22Rv1 (cell line): ENCODE measurements around the gene P2RY14.

Experiments used
- H3K27ac ChIP-seq: fragments of 450-650 bp; 2 replicates; pipeline ENCODE4 v1.5.1; 2017
- ZFX ChIP-seq: fragments of 450-650 bp; IDR thresholded peaks from 2 replicates; pipeline ENCODE4 v1.6.1; 2017; ENCODE audit warnings: antibody characterized with exemption, borderline replicate concordance
- TF ChIP-seq, protein P1 (sequence below): fragments of 450-650 bp; IDR thresholded peaks from 2 replicates; pipeline ENCODE4 v1.5.1; 2017; ENCODE audit warnings: mild to moderate bottlenecking

Gene P2RY14

DNA sequence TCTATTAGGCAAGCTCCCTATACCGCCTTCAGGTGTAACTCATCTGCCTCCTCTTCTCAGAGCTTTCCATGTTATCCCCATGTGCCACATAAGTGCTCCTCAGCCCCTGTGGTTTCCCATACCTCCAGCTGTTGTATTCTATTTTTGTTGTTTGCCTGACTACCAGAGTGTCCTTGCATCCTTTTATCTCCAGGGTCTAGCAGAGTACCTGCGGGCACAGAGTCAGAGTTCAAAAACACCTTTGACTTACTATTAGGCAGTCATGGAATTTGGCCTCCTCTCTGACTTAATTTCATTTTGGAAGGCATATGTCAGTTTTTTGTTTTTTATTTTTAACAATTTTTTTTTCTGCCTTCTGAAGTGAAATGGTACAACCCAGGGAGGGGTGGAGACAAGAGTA, 31.2 kb upstream of the P2RY14 start:
- TF ChIP-seq, protein P1, sequence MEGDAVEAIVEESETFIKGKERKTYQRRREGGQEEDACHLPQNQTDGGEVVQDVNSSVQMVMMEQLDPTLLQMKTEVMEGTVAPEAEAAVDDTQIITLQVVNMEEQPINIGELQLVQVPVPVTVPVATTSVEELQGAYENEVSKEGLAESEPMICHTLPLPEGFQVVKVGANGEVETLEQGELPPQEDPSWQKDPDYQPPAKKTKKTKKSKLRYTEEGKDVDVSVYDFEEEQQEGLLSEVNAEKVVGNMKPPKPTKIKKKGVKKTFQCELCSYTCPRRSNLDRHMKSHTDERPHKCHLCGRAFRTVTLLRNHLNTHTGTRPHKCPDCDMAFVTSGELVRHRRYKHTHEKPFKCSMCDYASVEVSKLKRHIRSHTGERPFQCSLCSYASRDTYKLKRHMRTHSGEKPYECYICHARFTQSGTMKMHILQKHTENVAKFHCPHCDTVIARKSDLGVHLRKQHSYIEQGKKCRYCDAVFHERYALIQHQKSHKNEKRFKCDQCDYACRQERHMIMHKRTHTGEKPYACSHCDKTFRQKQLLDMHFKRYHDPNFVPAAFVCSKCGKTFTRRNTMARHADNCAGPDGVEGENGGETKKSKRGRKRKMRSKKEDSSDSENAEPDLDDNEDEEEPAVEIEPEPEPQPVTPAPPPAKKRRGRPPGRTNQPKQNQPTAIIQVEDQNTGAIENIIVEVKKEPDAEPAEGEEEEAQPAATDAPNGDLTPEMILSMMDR: no peak
- no peak for TF ChIP-seq ZFX
- H3K27ac ChIP-seq: no peak overlapping the region

GRCh38 chr3:151307583-151308488, 29.5 kb upstream of the P2RY14 start:
- no peak for TF ChIP-seq ZFX
- TF ChIP-seq, protein P1: no peak
- H3K27ac ChIP-seq: no peak overlapping the region

- TF ChIP-seq, protein P1: no peak
- TF ChIP-seq ZFX: no peak
- H3K27ac ChIP-seq: no peak overlapping the region
Measured at GRCh38 chr3:151307131-151307530, 28.8 kb upstream of the P2RY14 start.

- H3K27ac ChIP-seq: no peak overlapping the region
- TF ChIP-seq ZFX: no peak
- TF ChIP-seq, protein P1: no peak
Measured at GRCh38 chr3:151306168-151306810, 27.9 kb upstream of the P2RY14 start.

GRCh38 chr3:151305775-151306151, 27.4 kb upstream of the P2RY14 start:
- TF ChIP-seq, protein P1: no peak
- TF ChIP-seq ZFX: no peak
- H3K27ac ChIP-seq: no peak overlapping the region

GRCh38 chr3:151305060-151305774, 26.9 kb upstream of the P2RY14 start:
- H3K27ac ChIP-seq: no peak overlapping the region
- TF ChIP-seq ZFX: no peak

- H3K27ac ChIP-seq: no peak overlapping the region
- TF ChIP-seq ZFX: no peak
- TF ChIP-seq, protein P1: no peak
Measured at GRCh38 chr3:151303751-151304150, 25.4 kb upstream of the P2RY14 start.
